GM18511 (cell line): ENCODE results near the gene DPYSL5.

Experiments
- ATAC-seq: cut with Tn5 transposase; IDR thresholded peaks from one replicate; pipeline ENCODE4 v1.9.1; 2021; ENCODE audit warnings: mild to moderate bottlenecking, moderate library complexity; ENCODE audit not compliant: unreplicated experiment

DPYSL5 gene

DNA sequence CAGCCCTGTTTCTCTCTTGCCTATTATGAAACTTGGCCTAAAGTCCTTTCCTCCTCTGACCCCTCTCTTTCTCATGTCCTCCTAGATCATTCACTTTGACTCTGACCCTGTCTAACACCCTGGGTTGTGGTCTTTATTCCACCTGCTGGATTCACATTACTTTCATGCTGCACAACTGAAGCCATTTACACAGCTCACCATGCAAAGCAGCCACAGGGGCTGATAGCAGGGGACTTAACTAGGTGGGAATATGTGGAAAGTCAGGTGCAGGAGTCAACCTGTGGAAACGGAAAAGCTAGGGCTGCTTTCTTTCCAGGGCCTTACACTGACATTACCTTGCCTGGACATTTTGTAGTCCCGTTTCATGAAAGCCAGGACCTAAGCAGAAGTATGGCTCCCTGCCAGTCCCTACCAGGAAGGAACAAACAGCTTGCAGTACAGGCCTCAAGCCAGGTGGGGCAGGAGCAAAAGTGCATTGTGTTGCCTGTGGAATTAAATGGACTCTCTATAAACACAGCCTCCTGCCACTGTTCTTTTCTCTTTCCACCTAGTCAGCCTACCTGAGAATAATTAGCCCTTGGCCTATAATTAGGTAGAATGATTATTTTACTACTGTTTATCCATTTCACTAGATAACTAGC is 134.3 kb downstream of the DPYSL5 start:
- no peak for ATAC-seq

DNA sequence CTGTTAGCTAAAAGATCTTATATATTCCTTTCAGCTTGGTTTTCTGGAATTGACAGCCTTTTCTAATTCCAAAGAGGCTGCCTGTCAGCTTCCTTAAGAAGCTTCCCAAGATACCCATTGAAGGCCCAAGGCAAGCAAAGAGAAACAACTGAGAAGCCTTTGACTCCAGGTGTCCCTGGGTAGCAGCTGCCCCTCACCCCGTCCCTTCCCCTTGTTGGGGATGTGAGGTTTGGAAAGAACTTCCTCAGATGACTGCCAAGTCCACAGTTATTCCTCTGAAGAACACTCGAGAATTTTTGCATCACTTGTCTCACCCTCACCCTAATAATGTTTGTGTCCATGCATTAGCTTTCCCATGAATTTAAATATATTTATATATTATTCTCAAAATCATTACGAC is 135.8 kb downstream of the DPYSL5 start:
- ATAC-seq: no peak

DNA sequence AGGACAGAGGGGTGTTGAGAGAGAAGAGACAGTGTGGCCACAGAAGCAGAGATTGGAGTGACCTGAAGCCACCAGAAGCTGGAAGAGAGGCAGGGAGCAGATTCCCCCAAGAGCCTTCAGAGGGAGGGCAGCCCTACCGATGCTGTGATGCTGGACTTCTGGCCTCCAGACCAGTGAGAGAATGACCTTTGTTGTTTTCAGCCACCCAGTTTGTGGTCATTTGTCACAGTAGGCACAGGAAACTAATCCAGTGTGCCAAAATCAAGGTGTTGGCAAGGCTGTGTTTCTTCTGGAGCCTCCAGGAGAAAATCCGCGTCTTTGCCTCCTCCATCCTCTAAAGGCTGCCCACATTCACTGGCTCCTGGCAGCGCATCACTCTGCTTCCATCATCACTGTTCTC is 137.9 kb downstream of the DPYSL5 start:
- no peak for ATAC-seq

DNA sequence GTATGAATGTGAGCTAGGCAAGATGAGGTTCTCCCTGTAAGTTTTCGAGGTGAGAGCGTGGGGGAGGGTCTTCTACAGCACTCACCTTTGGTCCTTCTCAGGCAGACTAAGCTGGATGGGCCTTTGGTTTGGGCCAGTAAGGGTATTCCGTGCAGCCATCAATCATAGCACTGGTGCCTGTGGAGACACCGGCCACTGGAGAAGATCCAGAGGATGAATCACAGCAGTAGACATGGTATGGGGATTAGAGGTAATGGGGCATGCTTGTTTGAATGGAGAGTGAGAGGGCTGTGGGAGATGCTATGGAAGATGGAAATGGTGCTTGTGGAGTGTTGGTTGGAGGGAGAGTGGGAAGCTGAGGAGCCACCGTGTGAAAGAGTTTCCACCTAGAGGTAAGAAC is 138.6 kb downstream of the DPYSL5 start:
- ATAC-seq: no peak

DNA sequence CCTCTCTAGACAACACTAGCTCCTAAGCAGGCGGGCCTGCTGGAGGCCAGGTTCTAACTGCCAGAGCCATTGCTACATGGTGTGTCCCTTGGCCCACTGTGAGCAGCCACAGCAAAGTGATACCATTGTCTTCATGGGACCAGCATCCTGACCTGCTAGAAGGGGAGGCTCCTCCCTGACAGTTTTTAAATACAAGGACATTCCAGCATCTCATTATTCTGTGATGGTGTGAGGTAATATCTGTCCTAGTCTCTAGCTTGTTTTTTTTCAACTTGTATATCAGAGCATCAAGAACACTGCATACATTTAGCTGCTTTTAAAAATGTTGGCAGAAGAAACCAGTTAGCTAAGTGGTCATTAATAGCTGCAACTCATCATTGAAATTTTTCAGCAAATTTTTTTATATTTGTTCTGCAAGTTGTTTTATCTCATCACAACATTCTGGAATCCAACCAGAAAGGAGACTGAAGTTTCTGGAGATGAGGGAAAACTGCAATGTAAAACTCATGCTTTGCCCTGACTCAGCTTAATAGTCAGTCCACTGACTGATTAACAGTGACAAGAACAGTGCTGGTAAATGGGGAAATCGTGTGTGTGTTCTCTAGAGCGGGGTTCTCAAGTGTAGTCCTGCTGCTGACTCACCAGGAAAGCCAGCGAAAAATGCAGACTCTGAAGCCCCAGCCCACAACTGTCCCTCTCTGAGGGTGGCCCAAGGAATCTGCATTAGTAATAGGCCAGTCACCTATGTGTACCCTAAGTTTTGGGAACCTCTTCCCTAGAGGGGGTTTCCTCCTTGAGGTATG is 140.3 kb downstream of the DPYSL5 start:
- ATAC-seq: no peak

DNA sequence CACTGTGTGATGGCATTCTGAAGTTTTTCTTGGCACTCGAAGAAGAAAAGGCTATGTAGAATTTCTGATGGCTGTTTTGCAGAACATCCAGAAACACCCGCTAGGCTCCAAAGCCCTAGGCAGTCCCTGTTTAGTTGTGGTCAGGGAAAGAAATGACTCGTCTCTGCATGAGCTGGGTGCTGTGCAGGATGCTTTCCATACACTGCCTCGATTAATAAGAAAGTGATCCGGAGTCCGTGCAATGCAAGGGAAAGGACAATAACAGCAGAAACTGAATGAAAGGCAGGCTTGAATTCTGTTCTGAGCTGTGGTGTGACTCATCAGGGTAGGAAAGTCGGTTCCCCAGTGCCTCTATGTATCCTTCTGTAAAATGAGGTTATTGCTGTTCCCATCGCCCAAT is 141.2 kb downstream of the DPYSL5 start:
- no peak for ATAC-seq

DNA sequence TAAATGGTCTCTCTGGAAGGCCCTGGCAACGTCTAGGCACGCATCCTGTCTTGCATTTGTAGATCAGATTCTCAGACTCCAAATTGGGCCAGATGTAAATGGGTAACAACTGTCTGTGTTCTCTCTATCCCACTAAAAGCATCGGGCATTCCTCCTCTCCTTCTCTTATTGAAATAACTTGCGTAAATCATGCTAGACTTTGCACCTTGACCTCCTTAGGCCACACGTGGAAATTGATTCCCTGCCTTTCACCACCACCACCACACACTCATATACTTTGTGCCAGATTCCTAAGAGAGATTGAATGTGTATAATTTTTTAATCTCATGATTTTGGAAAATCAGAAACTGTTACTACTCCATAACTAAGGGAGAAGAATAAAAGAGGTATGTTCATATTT is 143.8 kb downstream of the DPYSL5 start:
- ATAC-seq: no peak

DNA sequence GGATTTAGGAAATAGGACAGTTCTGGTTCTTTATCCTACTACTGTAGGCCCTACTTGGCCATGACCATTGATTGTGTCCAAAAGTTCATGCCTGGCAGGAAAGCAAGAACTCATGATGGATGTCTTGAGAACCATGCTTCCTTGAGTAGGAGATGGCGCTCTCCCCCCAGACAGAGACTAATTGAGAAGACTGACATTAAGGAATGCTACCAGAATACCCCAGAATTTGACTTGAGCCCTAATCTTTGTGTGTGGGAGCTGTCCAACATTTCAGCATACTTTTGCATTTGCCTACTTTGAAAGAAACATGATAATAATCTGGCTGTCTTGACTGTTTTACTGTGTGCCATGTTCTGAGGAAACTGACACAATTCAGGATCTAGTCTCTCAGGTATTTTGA is 145.8 kb downstream of the DPYSL5 start:
- no peak for ATAC-seq

DNA sequence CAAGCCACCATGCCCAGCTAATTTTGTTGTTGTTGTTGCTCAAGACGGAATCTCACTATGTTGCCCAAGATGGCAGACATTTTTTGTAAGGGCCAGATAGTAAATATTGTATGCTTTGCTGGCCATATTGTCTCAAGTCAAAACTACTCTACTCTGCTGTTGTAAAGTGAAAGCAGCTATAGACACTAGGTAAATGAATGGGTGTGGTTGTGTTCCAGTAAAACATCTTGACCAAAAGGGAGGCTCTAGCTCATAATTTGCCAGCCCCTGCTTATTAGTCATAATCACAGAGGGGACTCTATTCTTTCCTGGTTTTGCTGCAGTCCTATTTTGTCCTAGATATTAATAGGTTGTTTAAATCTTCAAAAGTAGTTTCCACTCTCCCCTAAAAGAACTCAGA is 147.1 kb downstream of the DPYSL5 start:
- no peak for ATAC-seq

DNA sequence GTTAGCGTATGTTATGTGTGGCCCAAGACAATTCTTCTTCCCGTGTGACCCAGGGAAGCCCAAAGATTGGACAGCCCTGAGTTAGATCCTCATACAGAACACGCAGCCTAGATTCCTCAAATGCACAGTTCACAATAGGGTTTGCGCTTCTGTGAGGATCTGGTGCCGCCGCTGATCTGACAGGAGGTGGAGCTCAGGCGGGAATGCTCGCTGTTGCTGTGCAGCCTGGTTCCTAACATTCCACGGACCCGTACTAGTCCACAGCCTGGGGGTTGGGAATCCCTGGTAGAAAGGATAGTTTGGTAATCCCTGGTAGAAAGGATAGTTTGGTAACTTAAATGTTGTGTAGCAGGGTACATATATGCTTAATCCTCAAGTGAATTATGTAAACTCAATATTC is 149.5 kb downstream of the DPYSL5 start:
- no peak for ATAC-seq

DNA sequence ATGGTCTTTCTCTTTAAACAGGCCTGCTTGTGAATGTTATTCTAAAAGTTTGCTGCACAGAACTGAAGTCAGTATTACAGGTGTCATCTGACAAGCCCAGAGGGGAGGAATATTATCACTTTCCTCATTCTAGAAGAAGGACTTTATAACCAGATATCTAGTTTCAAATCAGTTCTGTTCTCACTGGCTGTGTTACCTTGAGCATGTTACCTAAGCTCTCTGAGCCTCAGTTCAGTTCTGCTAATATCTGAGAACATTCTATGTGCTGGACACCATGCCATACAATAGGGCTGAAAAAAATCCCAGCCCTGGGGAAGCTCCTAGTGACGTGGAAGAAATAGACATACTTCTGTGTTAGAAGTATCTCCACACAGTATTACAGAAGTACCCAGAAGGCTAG is 150.4 kb downstream of the DPYSL5 start:
- ATAC-seq: no peak
